ENCODE results near the gene FMO4. TPM values are rescaled to one million over a fixed set of nuclear protein-coding genes. Genes with fewer than 3 reads are reported as not detected.
"Not testable (repeated sequence)": the region's sequence is repeated elsewhere in the genome, so short reads cannot be mapped to it uniquely, and the experiment has no call there.

FMO4 gene
- 1.3 and 2.0 TPM in 2 replicates for total RNA-seq

DNA sequence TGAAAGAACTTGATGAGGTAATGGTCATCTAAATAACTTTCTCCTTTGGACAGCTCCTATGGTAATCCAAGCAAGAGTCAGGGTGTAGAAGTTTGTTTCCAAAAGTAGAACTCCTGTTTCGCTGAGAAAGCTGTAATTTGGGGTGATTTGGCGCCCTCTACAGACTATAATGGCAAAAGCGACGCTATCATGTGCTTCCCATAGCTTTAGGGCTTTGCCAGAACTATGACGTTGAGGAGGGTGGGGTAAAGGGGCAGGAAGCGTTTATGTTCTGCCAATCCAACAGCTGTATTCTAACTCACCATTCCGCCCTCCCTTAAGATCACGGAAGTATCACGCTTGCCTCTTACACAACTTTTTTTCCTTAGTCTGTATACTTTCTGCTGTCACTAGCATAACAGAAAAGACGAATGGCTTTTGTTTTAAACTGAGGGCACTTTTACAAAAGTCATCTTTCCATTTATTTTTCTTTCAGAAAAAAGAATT, at the start of gene FMO4:
TSS of gene FMO4 (plus strand) at position 349 of the 486 bp plus-strand sequence. CDS start 5,643 bp downstream, outside the sequence.
- intact Hi-C loops (cut with micrococcal nuclease), result loop anchor here (1.0 to 5.0 kb wide), 6 partner anchors 69 to 1387 kb away; partner anchors contain the start of genes METTL13 and PRRC2C

GRCh38 chr1:171265686-171266085, 48.3 kb upstream of the FMO4 start:
- intact Hi-C loops (cut with micrococcal nuclease), result no loop called here

GRCh38 chr1:171266930-171267329, 47.1 kb upstream of the FMO4 start:
- intact Hi-C loops (cut with micrococcal nuclease), result no loop called here

DNA sequence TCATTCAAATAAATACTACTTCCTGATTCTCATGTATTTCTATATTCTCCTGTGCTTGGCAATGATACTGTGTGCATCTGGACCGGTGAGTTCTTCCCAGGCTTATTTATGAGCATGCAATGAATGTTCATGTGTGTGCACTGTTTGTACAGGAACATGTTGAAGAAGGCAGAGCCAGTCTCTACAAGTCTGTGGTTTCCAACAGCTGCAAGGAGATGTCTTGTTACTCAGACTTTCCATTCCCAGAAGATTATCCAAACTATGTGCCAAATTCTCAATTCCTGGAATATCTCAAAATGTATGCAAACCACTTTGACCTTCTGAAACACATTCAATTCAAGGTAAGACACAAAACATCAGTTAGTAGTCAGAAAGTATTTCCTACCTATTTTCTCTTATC, 46.6 kb upstream of the FMO4 start:
- intact Hi-C loops (cut with micrococcal nuclease), result no loop called here

- intact Hi-C loops (cut with micrococcal nuclease), result no loop called here
Measured at GRCh38 chr1:171270806-171271205, 43.2 kb upstream of the FMO4 start.

- intact Hi-C loops (cut with micrococcal nuclease), result no loop called here
Measured at GRCh38 chr1:171277534-171277933, 36.4 kb upstream of the FMO4 start.

DNA sequence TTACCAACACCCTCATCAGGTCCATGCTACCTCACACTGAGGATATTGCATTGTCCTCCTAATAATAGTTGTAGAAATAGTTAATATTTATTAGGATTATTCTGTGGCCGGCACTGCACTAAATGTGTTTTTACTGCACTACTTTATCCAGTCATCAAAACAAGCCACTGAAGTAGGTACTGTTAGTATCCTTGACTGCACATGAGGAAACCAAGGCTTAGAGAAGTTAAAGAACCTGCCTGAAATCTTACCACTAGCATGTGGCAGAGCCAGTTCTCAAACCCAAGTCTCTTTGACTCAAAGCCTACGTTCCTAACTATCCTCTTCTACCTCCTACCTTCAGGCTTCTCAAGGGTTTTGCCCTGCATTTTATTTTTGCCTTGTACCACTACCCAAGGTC, 34.7 kb upstream of the FMO4 start:
- intact Hi-C loops (cut with micrococcal nuclease), result no loop called here

- intact Hi-C loops (cut with micrococcal nuclease), result no loop called here
Measured at GRCh38 chr1:171279678-171280077, 34.3 kb upstream of the FMO4 start.

GRCh38 chr1:171280599-171280998, 33.4 kb upstream of the FMO4 start:
- intact Hi-C loops (cut with micrococcal nuclease), result no loop called here

- intact Hi-C loops (cut with micrococcal nuclease), result no loop called here
Measured at GRCh38 chr1:171286032-171286705, 27.8 kb upstream of the FMO4 start.

GRCh38 chr1:171290621-171291020, 23.4 kb upstream of the FMO4 start:
- intact Hi-C loops (cut with micrococcal nuclease), result no loop called here

GRCh38 chr1:171292799-171293198, 21.2 kb upstream of the FMO4 start:
- intact Hi-C loops (cut with micrococcal nuclease), result no loop called here

DNA sequence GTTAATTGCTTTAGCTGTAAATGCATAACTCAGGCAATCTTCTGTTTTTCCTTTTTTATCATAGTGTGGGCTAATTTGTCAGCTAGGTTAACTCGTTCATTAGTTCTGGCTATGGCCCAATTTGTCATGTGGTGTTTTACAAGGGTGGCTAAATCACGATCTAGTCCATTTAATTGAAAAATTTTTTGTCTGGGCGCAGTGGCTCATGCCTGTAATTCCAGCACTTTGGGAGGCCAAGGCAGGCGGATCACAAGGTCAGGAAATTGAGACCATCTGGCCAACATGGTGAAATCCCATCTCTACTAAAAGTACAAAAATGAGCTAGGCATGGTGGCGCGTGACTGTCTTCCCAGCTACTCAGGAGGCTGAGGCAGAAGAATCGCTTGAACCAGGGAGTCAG, 18.6 kb upstream of the FMO4 start:
- intact Hi-C loops (cut with micrococcal nuclease), result not testable (repeated sequence)

GRCh38 chr1:171295821-171296220, 18.2 kb upstream of the FMO4 start:
- intact Hi-C loops (cut with micrococcal nuclease), result no loop called here

GRCh38 chr1:171296897-171297296, 17.1 kb upstream of the FMO4 start:
- intact Hi-C loops (cut with micrococcal nuclease), result no loop called here

DNA sequence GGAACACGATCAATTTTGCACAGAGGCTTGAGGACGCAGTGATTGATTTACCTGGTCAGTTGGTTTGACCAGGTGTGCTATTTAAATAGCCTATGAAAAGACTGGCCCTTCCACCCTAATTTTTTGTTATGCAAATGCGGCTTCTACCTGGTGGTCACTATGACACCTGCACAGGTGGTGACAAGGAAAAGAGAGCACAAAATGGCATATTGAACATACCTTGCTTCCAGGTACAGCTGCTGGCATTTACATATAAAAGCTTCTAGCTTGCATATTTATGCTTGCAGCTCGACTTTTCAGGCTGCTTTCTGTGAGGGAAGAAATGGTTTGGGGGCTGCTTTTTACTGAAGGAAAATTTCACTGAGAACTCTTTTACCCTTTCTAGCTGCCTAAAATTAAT, 15.3 kb upstream of the FMO4 start:
- intact Hi-C loops (cut with micrococcal nuclease), result no loop called here

DNA sequence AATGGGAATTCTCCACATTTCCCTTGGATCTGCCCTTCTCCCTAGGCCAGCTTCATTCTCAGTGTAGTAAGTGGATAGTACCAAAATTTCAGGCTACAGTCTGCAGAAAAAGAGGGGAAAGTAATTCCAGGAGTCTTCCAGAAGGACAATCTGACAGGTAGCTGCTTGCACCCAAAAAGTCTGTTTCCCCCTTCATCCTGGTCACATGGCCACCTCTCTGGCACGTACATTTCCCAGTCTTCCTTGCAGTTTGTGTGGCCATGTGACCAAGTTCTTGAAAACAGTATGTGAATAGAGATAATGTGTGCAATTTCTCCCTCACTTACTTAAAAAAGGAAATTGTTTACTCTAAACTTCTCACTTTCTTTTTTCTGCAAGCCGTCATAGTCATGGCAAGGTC, 14.6 kb upstream of the FMO4 start:
- intact Hi-C loops (cut with micrococcal nuclease), result no loop called here

DNA sequence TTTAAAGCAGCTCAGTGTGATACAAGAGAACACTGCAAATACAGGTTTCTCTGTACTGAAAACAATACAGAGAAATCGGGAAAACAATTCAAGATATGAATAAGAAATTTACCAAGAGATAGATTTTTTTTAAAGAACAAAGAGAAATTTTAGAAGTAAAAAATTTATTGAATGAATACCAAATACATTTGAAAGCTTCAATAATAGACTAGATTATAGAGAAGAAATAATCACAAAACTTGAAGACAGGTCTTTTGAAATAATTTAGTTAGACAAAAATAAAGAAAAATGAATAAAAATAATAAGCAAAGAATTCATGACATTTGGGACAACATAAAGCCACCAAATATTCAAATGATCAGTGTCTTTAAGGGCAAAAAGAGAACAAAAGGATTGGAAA, 13.6 kb upstream of the FMO4 start:
- intact Hi-C loops (cut with micrococcal nuclease), result no loop called here

- intact Hi-C loops (cut with micrococcal nuclease), result loop anchor here (5.0 kb wide), 1 partner anchor 1383 kb away; no protein-coding TSS in a partner anchor
Measured at GRCh38 chr1:171310661-171311087, 3.3 kb upstream of the FMO4 start.

GRCh38 chr1:171311771-171312558, 2.0 kb upstream of the FMO4 start:
- intact Hi-C loops (cut with micrococcal nuclease), result loop anchor here (2.0 to 5.0 kb wide), 2 partner anchors 231 to 1385 kb away; no protein-coding TSS in a partner anchor

DNA sequence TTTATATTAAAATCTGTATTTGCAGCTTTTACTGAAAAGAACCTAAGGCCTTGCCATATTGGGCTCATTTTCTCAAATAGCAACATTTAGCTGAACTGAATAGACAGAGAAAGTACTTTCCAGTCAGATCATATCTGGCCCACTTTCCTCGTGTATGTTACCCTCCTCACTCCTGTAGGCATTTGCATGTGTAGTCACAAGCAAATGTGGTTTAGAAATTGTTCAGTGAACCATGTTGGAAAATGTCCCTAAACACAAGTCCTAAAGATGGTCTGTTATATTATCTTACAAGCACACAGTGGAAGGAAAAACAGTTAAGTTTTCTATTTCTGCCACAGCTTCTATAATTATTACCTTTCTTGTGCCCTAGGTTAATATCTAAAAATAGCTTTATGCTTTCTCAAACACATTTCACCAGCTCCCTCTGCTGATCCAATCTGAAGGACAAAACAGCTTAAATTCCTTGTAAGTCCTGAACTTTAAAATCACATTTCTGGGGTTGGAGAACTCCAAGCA, 606 bp upstream of the FMO4 start:
- intact Hi-C loops (cut with micrococcal nuclease), result loop anchor here (1.0 to 5.0 kb wide), 3 partner anchors 68 to 1386 kb away; no protein-coding TSS in a partner anchor

GRCh38 chr1:171329251-171329650, 15.3 kb downstream of the FMO4 start:
- intact Hi-C loops (cut with micrococcal nuclease), result no loop called here
